Endothelial cell of umbilical vein (primary cell): Measurements from ENCODE around the gene CFAP20DC.

Source experiments
- EZH2 ChIP-seq: IDR thresholded peaks from 2 replicates; pipeline ENCODE4 v1.6.1; 2012; ENCODE audit warnings: borderline replicate concordance, low read depth, mild to moderate bottlenecking, moderate library complexity, low read length, inconsistent platforms; ENCODE audit not compliant: severe bottlenecking
- JUN ChIP-seq: IDR thresholded peaks from 2 replicates; pipeline ENCODE4 v1.6.1; 2011; ENCODE audit warnings: borderline replicate concordance, low read depth; ENCODE audit not compliant: insufficient read length, insufficient read depth
- POLR2AphosphoS5 ChIP-seq: IDR thresholded peaks from 2 replicates; pipeline ENCODE4 v1.6.1; 2012; ENCODE audit warnings: low read depth, mild to moderate bottlenecking, control low read depth, low read length, moderate library complexity; ENCODE audit not compliant: insufficient read depth
- TF ChIP-seq, protein P1 (sequence below), 2 donors: IDR thresholded peaks; 1 replicate in 1 of 2; 2 replicates in 1 of 2; pipeline ENCODE4 v1.5.1; 2011; ENCODE audit warnings: low read length in 2 of 2, mild to moderate bottlenecking in 2 of 2, moderate library complexity in 2 of 2, control low read depth in 1 of 2, inconsistent platforms in 1 of 2, low read depth in 1 of 2; ENCODE audit not compliant: insufficient read depth in 1 of 2; ENCODE audit errors: extremely low read depth in 1 of 2

- TF ChIP-seq, protein P1, sequence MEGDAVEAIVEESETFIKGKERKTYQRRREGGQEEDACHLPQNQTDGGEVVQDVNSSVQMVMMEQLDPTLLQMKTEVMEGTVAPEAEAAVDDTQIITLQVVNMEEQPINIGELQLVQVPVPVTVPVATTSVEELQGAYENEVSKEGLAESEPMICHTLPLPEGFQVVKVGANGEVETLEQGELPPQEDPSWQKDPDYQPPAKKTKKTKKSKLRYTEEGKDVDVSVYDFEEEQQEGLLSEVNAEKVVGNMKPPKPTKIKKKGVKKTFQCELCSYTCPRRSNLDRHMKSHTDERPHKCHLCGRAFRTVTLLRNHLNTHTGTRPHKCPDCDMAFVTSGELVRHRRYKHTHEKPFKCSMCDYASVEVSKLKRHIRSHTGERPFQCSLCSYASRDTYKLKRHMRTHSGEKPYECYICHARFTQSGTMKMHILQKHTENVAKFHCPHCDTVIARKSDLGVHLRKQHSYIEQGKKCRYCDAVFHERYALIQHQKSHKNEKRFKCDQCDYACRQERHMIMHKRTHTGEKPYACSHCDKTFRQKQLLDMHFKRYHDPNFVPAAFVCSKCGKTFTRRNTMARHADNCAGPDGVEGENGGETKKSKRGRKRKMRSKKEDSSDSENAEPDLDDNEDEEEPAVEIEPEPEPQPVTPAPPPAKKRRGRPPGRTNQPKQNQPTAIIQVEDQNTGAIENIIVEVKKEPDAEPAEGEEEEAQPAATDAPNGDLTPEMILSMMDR (IDR thresholded peaks at IDR 0.05; ENCODE audit: extremely low read depth in 1 of 2, insufficient read depth in 1 of 2, low read depth in 1 of 2, low read length in 2 of 2) = no peak
- TF ChIP-seq JUN (no peak), EZH2 (no peak), POLR2AphosphoS5 (no peak)
Observed at GRCh38 chr3:58698246-58698645, 351.6 kb downstream of the CFAP20DC start.
